ENCODE results near the gene GGA2. TPM values are rescaled to one million over a fixed set of nuclear protein-coding genes. Genes with fewer than 3 reads are reported as not detected.
A peak's percentile ranks its signal among the peaks of the same experiment; 100 is the strongest.

The GGA2 gene
- total RNA-seq, 1 experiment from 2014 or later = 26.5 TPM

- no peak overlapping the region for H3K27ac ChIP-seq (ENCODE audit: low read length)
- CTCF ChIA-PET = interaction anchor here (2.4 kb wide), 1 partner anchor 68 kb away, joined by 6 read pairs; no protein-coding TSS in a partner anchor
- ATAC-seq (no peak), DNase-seq (no peak)
- H3K9me2 ChIP-seq (replicated peaks; ENCODE audit: low read length) = no peaks in the 10 kb centered on the region
- H3F3A ChIP-seq (ENCODE audit: low read length, unreplicated experiment) = no peaks in the 10 kb centered on the region
- no peaks in the 10 kb centered on the region for H3K27me3 ChIP-seq (ENCODE audit: low read length)
- intact Hi-C loops (cut with micrococcal nuclease) = loop anchor here (10.0 kb wide), 1 partner anchor 352 kb away; no protein-coding TSS in a partner anchor
- peaks cover 12% of the 10 kb centered on the region; the same call in 1 of the 2 replicates for H3K36me3 ChIP-seq (ENCODE audit: low read depth, low read length)
- H3K4me3 ChIP-seq (ENCODE audit: low read length) = no peak overlapping the region
- POLR2A ChIA-PET (ENCODE audit: unreplicated experiment) = no interaction called here
- no peak overlapping the region for H3K9ac ChIP-seq (ENCODE audit: low read length)
- no peaks in the 10 kb centered on the region for H3K9me3 ChIP-seq (ENCODE audit: low read length)
- TF ChIP-seq EZH2 (IDR thresholded peaks at IDR 0.05; ENCODE audit: low read length, unreplicated experiment) (no peak), EZH2phosphoT487 (IDR thresholded peaks at IDR 0.05; ENCODE audit: borderline replicate concordance, low read length) (no peak), CTCF (conservative IDR thresholded peaks at IDR 0.05; ENCODE audit: low read depth, low read length) (no peak)
- no peak overlapping the region for H3K4me2 ChIP-seq (ENCODE audit: low read length)
- H2AFZ ChIP-seq (ENCODE audit: low read length) = no peak overlapping the region
- BruUV-seq (replicated peaks) = no TSS peak
- H3K79me2 ChIP-seq (ENCODE audit: low read length) = no peaks in the 10 kb centered on the region
- H4K20me1 ChIP-seq (ENCODE audit: low read length) = no peaks in the 10 kb centered on the region
- H3K4me1 ChIP-seq (ENCODE audit: insufficient read depth, low read length) = no peaks in the 10 kb centered on the region
These were observed 73.3 kb downstream of the GGA2 start for GRCh38 chr16:23436951-23437350.

- H3F3A ChIP-seq (ENCODE audit: low read length, unreplicated experiment) = no peaks in the 10 kb centered on the region
- DNase-seq (peak; percentile 72), ATAC-seq (peak; percentile 93)
- H3K36me3 ChIP-seq (ENCODE audit: low read depth, low read length) = peaks cover 12% of the 10 kb centered on the region; the same call in 1 of the 2 replicates
- no peak overlapping the region for H3K9ac ChIP-seq (ENCODE audit: low read length)
- no peaks in the 10 kb centered on the region for H3K27me3 ChIP-seq (ENCODE audit: low read length)
- POLR2A ChIA-PET (ENCODE audit: unreplicated experiment) = no interaction called here
- H3K9me2 ChIP-seq (replicated peaks; ENCODE audit: low read length) = no peaks in the 10 kb centered on the region
- no TSS peak for BruUV-seq (replicated peaks)
- no peak for TF ChIP-seq EZH2 (IDR thresholded peaks at IDR 0.05; ENCODE audit: low read length, unreplicated experiment)
- TF ChIP-seq EZH2phosphoT487 (IDR thresholded peaks at IDR 0.05; ENCODE audit: borderline replicate concordance, low read length) = no peak
- TF ChIP-seq CTCF (conservative IDR thresholded peaks at IDR 0.05; ENCODE audit: low read depth, low read length) = peak; percentile 87
- no peak overlapping the region for H3K4me3 ChIP-seq (ENCODE audit: low read length)
- H3K4me2 ChIP-seq (ENCODE audit: low read length) = no peak overlapping the region
- no peaks in the 10 kb centered on the region for H3K79me2 ChIP-seq (ENCODE audit: low read length)
- H3K27ac ChIP-seq (ENCODE audit: low read length) = no peak overlapping the region
- H2AFZ ChIP-seq (ENCODE audit: low read length) = no peak overlapping the region
- CTCF ChIA-PET = interaction anchor here (0.5 to 2.7 kb wide), 13 partner anchors 11 to 253 kb away, joined by 3 to 21 read pairs (median 4); partner anchors contain the start of gene SCNN1G
- no peaks in the 10 kb centered on the region for H4K20me1 ChIP-seq (ENCODE audit: low read length)
- no peaks in the 10 kb centered on the region for H3K9me3 ChIP-seq (ENCODE audit: low read length)
- no peaks in the 10 kb centered on the region for H3K4me1 ChIP-seq (ENCODE audit: insufficient read depth, low read length)
- intact Hi-C loops (cut with micrococcal nuclease) = loop anchor here (1.0 to 10.0 kb wide), 2 partner anchors 253 to 351 kb away; partner anchors contain the start of gene SCNN1G
These were observed 74.8 kb downstream of the GGA2 start for GRCh38 chr16:23435500-23435899.

- no peaks in the 10 kb centered on the region for H3K9me2 ChIP-seq (replicated peaks; ENCODE audit: low read length)
- H2AFZ ChIP-seq (ENCODE audit: low read length) = no peak overlapping the region
- ChIA-PET POLR2A (ENCODE audit: unreplicated experiment) (no interaction called here), CTCF (interaction anchor here (0.6 to 2.7 kb wide), 6 partner anchors 10 to 351 kb away, joined by 3 to 8 read pairs (median 4); no protein-coding TSS in a partner anchor)
- no peak overlapping the region for H3K9ac ChIP-seq (ENCODE audit: low read length)
- DNase-seq (peak; percentile 71), ATAC-seq (no peak)
- H3K4me2 ChIP-seq (ENCODE audit: low read length) = no peak overlapping the region
- BruUV-seq (replicated peaks) = no TSS peak
- H3K27ac ChIP-seq (ENCODE audit: low read length) = no peak overlapping the region
- TF ChIP-seq CTCF (conservative IDR thresholded peaks at IDR 0.05; ENCODE audit: low read depth, low read length) = peak; percentile 85
- no peak for TF ChIP-seq EZH2 (IDR thresholded peaks at IDR 0.05; ENCODE audit: low read length, unreplicated experiment)
- no peak for TF ChIP-seq EZH2phosphoT487 (IDR thresholded peaks at IDR 0.05; ENCODE audit: borderline replicate concordance, low read length)
- no peaks in the 10 kb centered on the region for H3K9me3 ChIP-seq (ENCODE audit: low read length)
- no peaks in the 10 kb centered on the region for H3K79me2 ChIP-seq (ENCODE audit: low read length)
- no peaks in the 10 kb centered on the region for H3F3A ChIP-seq (ENCODE audit: low read length, unreplicated experiment)
- H3K27me3 ChIP-seq (ENCODE audit: low read length) = no peaks in the 10 kb centered on the region
- no peaks in the 10 kb centered on the region for H4K20me1 ChIP-seq (ENCODE audit: low read length)
- no peak overlapping the region for H3K4me3 ChIP-seq (ENCODE audit: low read length)
- peaks cover 12% of the 10 kb centered on the region; the same call in 1 of the 2 replicates for H3K36me3 ChIP-seq (ENCODE audit: low read depth, low read length)
- H3K4me1 ChIP-seq (ENCODE audit: insufficient read depth, low read length) = no peaks in the 10 kb centered on the region
- intact Hi-C loops (cut with micrococcal nuclease) = loop anchor here (1.0 to 10.0 kb wide), 2 partner anchors 110 to 350 kb away; no protein-coding TSS in a partner anchor
These were observed 75.9 kb downstream of the GGA2 start for GRCh38 chr16:23434380-23434779.
